ENCODE results near the gene PLEKHA7.

GRCh38 chr11:16767957-16768356 is 246.3 kb downstream of the PLEKHA7 start:
- no peak for TF ChIP-seq CTCF (conservative IDR thresholded peaks at IDR 0.05)
- TF ChIP-seq ZFX (IDR thresholded peaks at IDR 0.05), result no peak
